B cell (primary cell): Measurements from ENCODE around the gene CDCA7. TPM values are rescaled to one million over a fixed set of nuclear protein-coding genes. Genes with fewer than 3 reads are reported as not detected.

Experiments
- ATAC-seq: fragments of 200-7000 bp; cut with Tn5 transposase; one replicate; pipeline ENCODE4 v1.10.0; 2021; ENCODE audit warnings: low read depth, mild to moderate bottlenecking, moderate number of reproducible peaks, moderate library complexity
- CTCF ChIA-PET: fragments of 350-600 bp; sonication (Branson Sonifier 250); formaldehyde crosslinking; loops from one replicate; lab custom pipeline; 2021; ENCODE audit warnings: antibody characterized with exemption, inconsistent platforms; lab: Charles Lee
- POLR2A ChIA-PET: fragments of 350-600 bp; sonication (Branson Sonifier 250); formaldehyde crosslinking; loops from one replicate; lab custom pipeline; 2021; ENCODE audit warnings: antibody characterized with exemption; lab: Charles Lee
- DNase-seq: peaks from one replicate; pipeline ENCODE4 v3.0.0; 2013
- H2AFZ ChIP-seq: 2 replicates; pipeline ENCODE4 v1.6.1; 2012; ENCODE audit warnings: mild to moderate bottlenecking, low read depth, low read length; ENCODE audit not compliant: insufficient read depth, poor library complexity, severe bottlenecking
- H3K27ac ChIP-seq, 2 donors: 1 replicate in 1 of 2; 2 replicates in 1 of 2; pipeline ENCODE4 v1.5.1; 2012 to 2013; ENCODE audit warnings: low read length in 2 of 2, mild to moderate bottlenecking in 2 of 2, moderate library complexity in 1 of 2
- H3K27me3 ChIP-seq, 4 experiments: fragments of 200-600 bp in 1 of 4; sonication (generic) in 1 of 4; replicated peaks in 1 of 4; 1 replicate in 2 of 4; 2 replicates in 2 of 4; pipeline versions ENCODE4 v1.6.1 to v1.7.0; 2013 to 2016; ENCODE audit warnings: low read length in 3 of 4, mild to moderate bottlenecking in 2 of 4, mixed read lengths in 1 of 4, moderate library complexity in 1 of 4; ENCODE audit not compliant: insufficient read depth in 4 of 4, control insufficient read depth in 3 of 4; ENCODE audit errors: control extremely low read depth in 1 of 4
- H3K36me3 ChIP-seq, 2 experiments: replicated peaks in 1 of 2; 1 replicate in 1 of 2; 2 replicates in 1 of 2; pipeline versions ENCODE4 v1.6.1 to v1.7.1; 2013; ENCODE audit warnings: low read length in 1 of 2; ENCODE audit not compliant: insufficient read depth in 2 of 2, control insufficient read depth in 1 of 2; ENCODE audit errors: control extremely low read depth in 1 of 2, extremely low read depth in 1 of 2
- H3K4me1 ChIP-seq, 2 donors: fragments of 200-600 bp in 1 of 2; sonication (generic) in 1 of 2; 1 replicate in 1 of 2; 2 replicates in 1 of 2; pipeline versions ENCODE4 v1.5.1 to v1.6.1; 2013 to 2017; ENCODE audit warnings: low read length in 2 of 2; ENCODE audit not compliant: control insufficient read depth in 2 of 2, insufficient read depth in 2 of 2
- H3K4me2 ChIP-seq: replicated peaks from 2 replicates; pipeline ENCODE3; 2012; ENCODE audit warnings: mild to moderate bottlenecking, low read depth, low read length; ENCODE audit not compliant: poor library complexity, severe bottlenecking
- H3K4me3 ChIP-seq, 5 experiments: fragments of 200-600 bp in 1 of 5; sonication (generic) in 1 of 5; 1 replicate in 3 of 5; 2 replicates in 2 of 5; pipeline versions ENCODE4 v1.5.1 to v1.7.0; 2011 to 2016; ENCODE audit warnings: low read length in 4 of 5, mild to moderate bottlenecking in 4 of 5, low read depth in 2 of 5, control low read depth in 1 of 5, moderate library complexity in 1 of 5; ENCODE audit not compliant: insufficient read depth in 1 of 5; ENCODE audit errors: control extremely low read depth in 1 of 5, extremely low read depth in 1 of 5
- H3K79me2 ChIP-seq: fragments of 200-600 bp; sonication (generic); one replicate; pipeline ENCODE4 v1.6.0; 2016; ENCODE audit warnings: low read length; ENCODE audit not compliant: control insufficient read depth, insufficient read depth
- H3K9ac ChIP-seq: fragments of 200-600 bp; sonication (generic); 2 replicates; pipeline ENCODE4 v1.6.1; 2017; ENCODE audit warnings: mild to moderate bottlenecking, low read length, moderate library complexity
- H3K9me3 ChIP-seq, 3 donors: one replicate each; pipeline versions ENCODE4 v1.6.1 to v1.7.1; 2013; ENCODE audit warnings: low read length in 2 of 3; ENCODE audit not compliant: control insufficient read depth in 2 of 3, insufficient read depth in 1 of 3; ENCODE audit errors: control extremely low read depth in 1 of 3
- H4K20me1 ChIP-seq: 2 replicates; pipeline ENCODE4 v1.6.0; 2012; ENCODE audit warnings: mild to moderate bottlenecking, low read length; ENCODE audit not compliant: insufficient read depth, control insufficient read depth, poor library complexity, severe bottlenecking
- H3K27ac Mint-ChIP-seq: one replicate; pipeline ENCODE4 v1.8.0; 2021; ENCODE audit warnings: mixed read lengths
- H3K27me3 Mint-ChIP-seq: one replicate; pipeline ENCODE4 v1.8.0; 2021; ENCODE audit warnings: mixed read lengths
- H3K4me1 Mint-ChIP-seq: one replicate; pipeline ENCODE4 v1.8.0; 2021; ENCODE audit warnings: mixed read lengths
- H3K4me3 Mint-ChIP-seq: one replicate; pipeline ENCODE4 v1.8.0; 2021; ENCODE audit warnings: mixed read lengths
- H3K9me3 Mint-ChIP-seq: one replicate; pipeline ENCODE4 v1.8.0; 2022; ENCODE audit warnings: mixed read lengths; ENCODE audit not compliant: insufficient read depth
- EZH2 ChIP-seq: IDR thresholded peaks from 2 replicates; pipeline ENCODE4 v1.6.1; 2012; ENCODE audit warnings: borderline replicate concordance, low read depth, mild to moderate bottlenecking, moderate library complexity, low read length; ENCODE audit not compliant: insufficient read depth, poor library complexity, severe bottlenecking
- WGBS: methylation state at CpG from one replicate; pipeline ENCODE4 v1.1.5; 2013; ENCODE audit warnings: missing lambda C conversion rate; ENCODE audit not compliant: insufficient coverage; 5-methylcytosine and 5-hydroxymethylcytosine counted together
- intact Hi-C: fragments of 100-400 bp; cut with micrococcal nuclease; formaldehyde crosslinking; loops from one replicate; pipeline ENCODE4 v1.10.0; 2022
- polyA plus RNA-seq: library from polyadenylated mRNA; depleted of rRNA; stranded (reverse); fragments of >200 nt; gene quantifications from 2 replicates; pipeline ENCODE4 v1.2.3, GENCODE V29; 2012
- total RNA-seq, 2 donors: library from RNA; stranded (reverse); fragments of 120-200 nt in 1 of 2; gene quantifications; 1 replicate in 1 of 2; 2 replicates in 1 of 2; pipeline versions ENCODE4 v1.2.3 to v1.2.4, GENCODE V29; 2013 to 2022
- TF ChIP-seq, protein P1 (sequence below): fragments of 200-600 bp; IDR thresholded peaks from one replicate; pipeline ENCODE4 v1.8.0; 2022; ENCODE audit warnings: antibody characterized with exemption, mild to moderate bottlenecking

The CDCA7 gene
- total and polyA plus RNA-seq, 2 donors (not counting 1 experiment from before 2014, with no cell fraction given): 2.4 to 3.2 TPM

DNA sequence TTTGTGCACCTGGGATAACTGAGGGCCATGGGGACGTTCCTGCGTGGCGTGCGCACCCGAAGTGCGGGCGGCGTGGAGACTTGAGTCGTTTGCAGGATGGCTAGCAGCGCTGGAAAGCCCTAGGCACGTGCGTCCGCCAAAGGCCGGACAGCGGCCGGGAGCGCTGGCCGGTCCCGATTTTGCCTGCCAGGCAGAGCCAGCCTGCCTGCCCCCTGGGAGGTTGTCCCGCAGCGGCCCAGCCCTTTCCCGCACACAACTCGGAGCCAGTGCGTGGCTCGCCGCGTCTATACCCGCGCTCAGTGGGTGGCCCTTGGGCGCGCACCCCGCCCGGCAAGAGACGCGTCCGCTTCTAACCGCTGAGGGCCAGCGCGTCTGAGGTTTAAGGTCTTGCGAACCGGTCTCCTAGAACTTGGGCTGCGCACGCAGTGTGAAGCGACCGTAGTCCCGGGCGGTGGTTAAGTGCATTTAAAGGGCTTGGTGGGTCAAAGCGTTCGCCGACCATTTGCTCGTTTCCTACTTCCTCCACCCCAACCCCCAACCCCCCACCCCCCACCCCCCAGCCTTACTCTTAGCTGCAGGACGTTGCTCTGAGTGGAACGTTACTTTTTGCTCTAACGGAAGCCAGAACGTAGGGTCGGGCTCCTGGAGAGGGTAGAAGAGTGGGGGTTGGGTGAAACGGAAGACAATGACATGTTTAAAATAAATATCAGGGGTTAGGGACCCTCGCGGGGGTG lies 627 bp downstream of the CDCA7 start:
- H3K79me2 ChIP-seq: peaks cover 3% of the 10 kb centered on the region
- DNase-seq (peak; percentile 59), ATAC-seq (peak; percentile 42)
- CTCF ChIA-PET: no interaction called here
- WGBS: under 1% methylated on average over 43 of the region's 59 CpGs
- Mint-ChIP-seq H3K9me3 (no peaks in the 10 kb centered on the region), H3K27me3 (peaks cover 27% of the 10 kb centered on the region), H3K4me1 (peaks cover 29% of the 10 kb centered on the region), H3K27ac (peak overlapping the region; percentile 64), H3K4me3 (peak overlapping the region; percentile 88)
- H3K36me3 ChIP-seq: peaks cover 0 to 1% of the 10 kb centered on the region in 2 experiments
- no peaks in the 10 kb centered on the region for H4K20me1 ChIP-seq
- peaks cover 0 to 40% (median 16%) of the 10 kb centered on the region in 4 experiments for H3K27me3 ChIP-seq
- peak overlapping the region; percentile 79 for H2AFZ ChIP-seq
- H3K4me3 ChIP-seq: peak overlapping the region; percentile 48 to 68 (median 64)
- intact Hi-C loops: no loop called here
- TF ChIP-seq, protein P1, sequence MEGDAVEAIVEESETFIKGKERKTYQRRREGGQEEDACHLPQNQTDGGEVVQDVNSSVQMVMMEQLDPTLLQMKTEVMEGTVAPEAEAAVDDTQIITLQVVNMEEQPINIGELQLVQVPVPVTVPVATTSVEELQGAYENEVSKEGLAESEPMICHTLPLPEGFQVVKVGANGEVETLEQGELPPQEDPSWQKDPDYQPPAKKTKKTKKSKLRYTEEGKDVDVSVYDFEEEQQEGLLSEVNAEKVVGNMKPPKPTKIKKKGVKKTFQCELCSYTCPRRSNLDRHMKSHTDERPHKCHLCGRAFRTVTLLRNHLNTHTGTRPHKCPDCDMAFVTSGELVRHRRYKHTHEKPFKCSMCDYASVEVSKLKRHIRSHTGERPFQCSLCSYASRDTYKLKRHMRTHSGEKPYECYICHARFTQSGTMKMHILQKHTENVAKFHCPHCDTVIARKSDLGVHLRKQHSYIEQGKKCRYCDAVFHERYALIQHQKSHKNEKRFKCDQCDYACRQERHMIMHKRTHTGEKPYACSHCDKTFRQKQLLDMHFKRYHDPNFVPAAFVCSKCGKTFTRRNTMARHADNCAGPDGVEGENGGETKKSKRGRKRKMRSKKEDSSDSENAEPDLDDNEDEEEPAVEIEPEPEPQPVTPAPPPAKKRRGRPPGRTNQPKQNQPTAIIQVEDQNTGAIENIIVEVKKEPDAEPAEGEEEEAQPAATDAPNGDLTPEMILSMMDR: no peak
- H3K4me1 ChIP-seq: peaks cover 14 to 20% of the 10 kb centered on the region in 2 donors
- POLR2A ChIA-PET: interaction anchor here (0.6 kb wide), 1 partner anchor 49 kb away, joined by 6 read pairs; no protein-coding TSS in a partner anchor
- H3K9me3 ChIP-seq: peaks cover 0 to 3% (median 0%) of the 10 kb centered on the region in 3 donors
- no peak overlapping the region for H3K27ac ChIP-seq
- H3K4me2 ChIP-seq: peak overlapping the region; percentile 86
- peak overlapping the region; percentile 67 for H3K9ac ChIP-seq

DNA sequence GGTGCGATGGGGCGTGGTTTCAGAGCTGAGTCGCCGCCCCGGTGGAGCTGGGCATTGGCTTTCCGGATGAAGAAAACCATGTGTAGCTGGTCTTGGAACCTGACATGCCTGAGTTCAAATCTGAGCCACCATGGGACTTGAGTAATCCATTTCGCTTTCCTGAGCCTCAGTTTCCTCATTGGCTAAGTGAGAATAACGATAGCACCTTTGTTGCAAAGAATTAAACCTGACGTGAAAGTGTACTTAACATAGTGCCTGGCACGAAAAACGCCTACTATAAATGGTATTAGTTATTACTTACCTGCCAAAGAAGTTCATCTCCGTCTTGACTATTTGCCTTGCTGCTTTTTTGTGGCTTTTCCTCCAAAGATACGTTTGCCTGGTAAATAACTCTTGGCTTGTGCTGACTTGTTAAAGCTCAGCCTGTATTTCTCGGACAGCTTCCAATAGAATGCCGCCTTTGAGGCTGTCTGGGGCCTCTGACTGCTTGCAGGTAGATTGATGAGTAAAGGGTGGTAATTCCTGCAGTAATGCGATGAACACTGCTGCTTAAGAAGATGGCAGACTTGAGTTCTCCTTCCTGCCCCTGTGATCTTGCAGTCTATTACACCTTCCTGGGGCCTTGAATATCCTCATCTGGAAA lies 1.3 kb downstream of the CDCA7 start:
- Histone ChIP-seq H3K79me2 (peaks cover 3% of the 10 kb centered on the region), H3K9me3 (peaks cover 0 to 3% (median 0%) of the 10 kb centered on the region in 3 donors), H3K4me2 (peak overlapping the region; percentile 86), H4K20me1 (no peaks in the 10 kb centered on the region), H3K4me3 (peak overlapping the region; percentile 36 to 68 (median 64)), H3K27ac (no peak overlapping the region), H2AFZ (peak overlapping the region; percentile 79), H3K27me3 (peaks cover 0 to 40% (median 16%) of the 10 kb centered on the region in 4 experiments), H3K4me1 (peaks cover 14 to 20% of the 10 kb centered on the region in 2 donors), H3K9ac (peak overlapping the region; percentile 67), H3K36me3 (peaks cover 0 to 1% of the 10 kb centered on the region in 2 experiments)
- POLR2A ChIA-PET: interaction anchor here (0.6 kb wide), 1 partner anchor 50 kb away, joined by 6 read pairs; no protein-coding TSS in a partner anchor
- Mint-ChIP-seq H3K4me1 (peaks cover 29% of the 10 kb centered on the region), H3K9me3 (no peaks in the 10 kb centered on the region), H3K4me3 (peak overlapping the region; percentile 88), H3K27ac (peak overlapping the region; percentile 64), H3K27me3 (peaks cover 27% of the 10 kb centered on the region)
- no peak for ATAC-seq
- intact Hi-C loops: no loop called here
- CTCF ChIA-PET: interaction anchor here (0.8 kb wide), 1 partner anchor 985 kb away, joined by 3 read pairs; no protein-coding TSS in a partner anchor
- TF ChIP-seq, protein P1: no peak
- no peak for TF ChIP-seq EZH2
- DNase-seq: peak; percentile 27
- WGBS: 18% methylated on average over 10 of the region's 16 CpGs
